Measurements from ENCODE around the gene FOXP3. TPM values are rescaled to one million over a fixed set of nuclear protein-coding genes. Genes with fewer than 3 reads are reported as not detected.

The FOXP3 gene
- total RNA-seq, 1 experiment from 2014 or later: 0.42 TPM

GRCh38 chrX:49230500-49231232 is 33.8 kb downstream of the FOXP3 start:
- Mint-ChIP-seq H3K4me3 (peak overlapping the region; percentile 75), H3K9me3 (no peaks in the 10 kb centered on the region), H3K36me3 (no peaks in the 10 kb centered on the region), H3K4me1 (peaks cover 10% of the 10 kb centered on the region), H3K27me3 (ENCODE audit: low read depth) (peaks cover 7% of the 10 kb centered on the region), H3K27ac (peak overlapping the region; percentile 57; the same call in 1 of the 2 replicates)
- ATAC-seq (peak; percentile 88), DNase-seq (ENCODE audit: low spot score) (peak; percentile 82)
- CTCF ChIA-PET: interaction anchor here (0.6 to 2.2 kb wide), 5 partner anchors 38 to 46 kb away, joined by 3 to 10 read pairs (median 5); no protein-coding TSS in a partner anchor
- TF ChIP-seq EMX1 (CRISPR knock-in tag; IDR thresholded peaks at IDR 0.05) (no peak), USF1 (CRISPR knock-in tag; IDR thresholded peaks at IDR 0.05) (no peak), FOXK1 (CRISPR knock-in tag; IDR thresholded peaks at IDR 0.05) (no peak)
- POLR2A ChIA-PET: interaction anchor here (0.9 kb wide), 2 partner anchors 38 to 40 kb away, joined by 3 to 4 read pairs; no protein-coding TSS in a partner anchor

GRCh38 chrX:49228185-49228584 is 36.3 kb downstream of the FOXP3 start:
- Mint-ChIP-seq H3K36me3 (no peaks in the 10 kb centered on the region), H3K27ac (no peak overlapping the region), H3K9me3 (no peaks in the 10 kb centered on the region), H3K4me1 (peaks cover 10% of the 10 kb centered on the region), H3K27me3 (ENCODE audit: low read depth) (peaks cover 20% of the 10 kb centered on the region), H3K4me3 (no peak overlapping the region)
- POLR2A ChIA-PET: no interaction called here
- DNase-seq (ENCODE audit: low spot score) (no peak), ATAC-seq (no peak)
- CTCF ChIA-PET: interaction anchor here (0.6 to 2.3 kb wide), 4 partner anchors 10 to 43 kb away, joined by 4 to 13 read pairs (median 7); no protein-coding TSS in a partner anchor
- no peak for TF ChIP-seq MAX (CRISPR knock-in tag; IDR thresholded peaks at IDR 0.05)
- TF ChIP-seq HMGXB4 (CRISPR knock-in tag; IDR thresholded peaks at IDR 0.05): no peak
- TF ChIP-seq PRDM15 (CRISPR knock-in tag; IDR thresholded peaks at IDR 0.05): no peak
- TF ChIP-seq STAT6 (CRISPR knock-in tag; conservative IDR thresholded peaks at IDR 0.05; ENCODE audit: low read depth): no peak
- no peak for TF ChIP-seq CDX4 (CRISPR knock-in tag; IDR thresholded peaks at IDR 0.05; ENCODE audit: borderline replicate concordance)
- TF ChIP-seq FOXK1 (CRISPR knock-in tag; IDR thresholded peaks at IDR 0.05): no peak
- TF ChIP-seq NR3C1 (CRISPR knock-in tag; conservative IDR thresholded peaks at IDR 0.05; ENCODE audit: low read depth): no peak
- TF ChIP-seq ZNF512 (CRISPR knock-in tag; IDR thresholded peaks at IDR 0.05; ENCODE audit: borderline replicate concordance): no peak
- no peak for TF ChIP-seq ATF3 (CRISPR knock-in tag; conservative IDR thresholded peaks at IDR 0.05)
- TF ChIP-seq IRF2 (CRISPR knock-in tag; IDR thresholded peaks at IDR 0.05; ENCODE audit: borderline replicate concordance, low read depth): no peak
- TF ChIP-seq ZBTB43 (CRISPR knock-in tag; IDR thresholded peaks at IDR 0.05): no peak
- no peak for TF ChIP-seq ATF6 (CRISPR knock-in tag; IDR thresholded peaks at IDR 0.05)
- TF ChIP-seq E2F1 (CRISPR knock-in tag; IDR thresholded peaks at IDR 0.05): no peak

Measured in WTC11 (cell line).